Subcutaneous adipose tissue (tissue), 4 donors: Measurements from ENCODE around the gene FGR. TPM values are rescaled to one million over a fixed set of nuclear protein-coding genes. Genes with fewer than 3 reads are reported as not detected.

Experiments used
- total RNA-seq, 4 donors: library from RNA; depleted of rRNA; stranded (reverse); fragments of >200 nt; gene quantifications; one replicate each; pipeline ENCODE4 v1.1.0, GENCODE V29; 2016
- TF ChIP-seq, protein P1 (sequence below): fragments of 450-650 bp; IDR thresholded peaks from one replicate; pipeline ENCODE4 v1.5.1; 2016; ENCODE audit warnings: low read depth, mild to moderate bottlenecking, control low read depth, antibody characterized with exemption, moderate library complexity

Gene FGR
- total RNA-seq, 4 donors from 2014 or later = 22.4 to 179 (median 44.6) TPM

- TF ChIP-seq, protein P1, sequence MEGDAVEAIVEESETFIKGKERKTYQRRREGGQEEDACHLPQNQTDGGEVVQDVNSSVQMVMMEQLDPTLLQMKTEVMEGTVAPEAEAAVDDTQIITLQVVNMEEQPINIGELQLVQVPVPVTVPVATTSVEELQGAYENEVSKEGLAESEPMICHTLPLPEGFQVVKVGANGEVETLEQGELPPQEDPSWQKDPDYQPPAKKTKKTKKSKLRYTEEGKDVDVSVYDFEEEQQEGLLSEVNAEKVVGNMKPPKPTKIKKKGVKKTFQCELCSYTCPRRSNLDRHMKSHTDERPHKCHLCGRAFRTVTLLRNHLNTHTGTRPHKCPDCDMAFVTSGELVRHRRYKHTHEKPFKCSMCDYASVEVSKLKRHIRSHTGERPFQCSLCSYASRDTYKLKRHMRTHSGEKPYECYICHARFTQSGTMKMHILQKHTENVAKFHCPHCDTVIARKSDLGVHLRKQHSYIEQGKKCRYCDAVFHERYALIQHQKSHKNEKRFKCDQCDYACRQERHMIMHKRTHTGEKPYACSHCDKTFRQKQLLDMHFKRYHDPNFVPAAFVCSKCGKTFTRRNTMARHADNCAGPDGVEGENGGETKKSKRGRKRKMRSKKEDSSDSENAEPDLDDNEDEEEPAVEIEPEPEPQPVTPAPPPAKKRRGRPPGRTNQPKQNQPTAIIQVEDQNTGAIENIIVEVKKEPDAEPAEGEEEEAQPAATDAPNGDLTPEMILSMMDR = no peak
Measured at GRCh38 chr1:27593678-27594563, 41.1 kb downstream of the FGR start.

- TF ChIP-seq, protein P1 = no peak
Measured at GRCh38 chr1:27592931-27593677, 41.9 kb downstream of the FGR start.

DNA sequence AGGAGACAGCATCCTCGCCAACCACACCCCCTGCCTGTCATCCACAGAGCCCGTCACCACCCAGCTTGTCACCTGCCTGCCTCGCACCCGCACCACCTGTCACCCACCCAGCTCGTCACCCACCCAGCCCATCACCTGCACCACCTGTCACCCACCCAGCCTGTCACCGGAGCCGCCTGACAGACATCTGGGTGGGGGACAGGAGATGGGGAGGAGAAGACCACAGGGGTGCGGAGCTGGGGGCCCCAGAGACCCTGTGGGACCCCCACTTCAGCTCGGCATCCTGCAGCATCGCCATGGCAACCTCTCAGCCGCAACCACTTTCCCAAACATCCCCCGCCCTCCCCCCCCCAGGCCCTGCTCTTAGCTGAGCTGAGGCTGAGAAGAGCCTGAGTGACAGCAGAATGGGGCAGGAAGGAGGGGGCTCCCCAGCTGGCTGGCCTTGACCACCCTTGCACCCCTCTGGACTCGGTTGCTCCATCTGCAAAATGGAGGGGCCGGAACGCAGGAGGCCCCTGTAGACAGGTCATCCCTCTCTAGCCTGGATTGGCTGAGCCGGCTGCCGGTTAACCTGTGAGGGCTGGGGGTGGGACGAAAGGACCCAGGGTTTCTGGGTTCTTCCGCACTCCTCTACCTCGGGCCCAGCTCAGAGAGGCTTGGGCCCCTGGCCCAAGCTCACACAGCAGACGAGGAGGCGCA, 42.6 kb downstream of the FGR start:
- TF ChIP-seq, protein P1 = no peak

- TF ChIP-seq, protein P1 = no peak
Measured at GRCh38 chr1:27591622-27592021, 43.4 kb downstream of the FGR start.

- TF ChIP-seq, protein P1 = no peak
Measured at GRCh38 chr1:27590917-27591508, 44.0 kb downstream of the FGR start.

- TF ChIP-seq, protein P1 = no peak
Measured at GRCh38 chr1:27589841-27590426, 45.1 kb downstream of the FGR start.
